Stimulated activated CD8-positive, alpha-beta memory T cell treated with anti-CD3 and anti-CD28 coated beads, Interleukin-7, amount 100 ng/mL, for 24 hours (primary cell): Measurements from ENCODE around the gene SMC4.

Experiments used
- DNase-seq: peaks from one replicate; pipeline ENCODE4 v3.0.0-alpha.2; 2020; ENCODE audit warnings: low read depth

Gene SMC4

DNA sequence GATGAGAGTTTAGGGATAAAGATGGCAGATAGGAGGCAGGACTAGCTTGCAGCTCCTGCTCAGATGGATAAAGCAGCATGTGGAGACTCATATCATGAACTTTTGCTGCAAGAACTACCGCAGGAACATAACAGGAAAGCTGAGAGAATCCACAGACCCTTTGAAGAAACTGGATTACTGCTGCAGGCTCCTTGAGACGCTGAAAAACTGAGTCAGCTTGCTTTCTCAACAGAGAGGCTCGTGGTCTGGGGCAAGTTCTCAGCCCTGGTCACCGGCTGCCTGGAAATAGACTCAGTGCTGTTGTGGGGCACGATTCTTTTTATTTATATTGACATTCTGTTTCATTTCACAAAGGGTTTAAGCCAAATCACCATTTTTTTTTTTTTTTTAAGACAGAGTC, 78.9 kb downstream of the SMC4 start:
- DNase-seq = no peak

DNA sequence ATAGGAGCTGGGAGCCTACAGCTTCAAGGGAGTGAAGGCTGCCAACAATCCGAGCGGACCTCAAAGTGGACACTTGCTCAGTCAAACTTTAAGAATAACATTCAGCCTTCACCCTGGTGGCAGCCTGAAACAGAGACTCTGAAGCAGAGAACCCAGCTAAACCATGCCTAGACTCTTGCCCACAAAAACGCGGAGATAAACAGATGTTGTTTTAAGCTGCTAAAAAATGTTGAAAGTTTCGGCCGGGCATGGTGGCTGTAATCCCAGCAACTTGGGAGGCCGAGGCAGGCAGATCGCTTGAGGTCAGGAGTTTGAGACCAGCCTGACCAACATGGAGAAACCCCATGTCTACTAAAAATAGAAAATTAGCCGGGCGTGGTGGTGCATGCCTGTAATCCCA, 79.9 kb downstream of the SMC4 start:
- DNase-seq = no peak

DNA sequence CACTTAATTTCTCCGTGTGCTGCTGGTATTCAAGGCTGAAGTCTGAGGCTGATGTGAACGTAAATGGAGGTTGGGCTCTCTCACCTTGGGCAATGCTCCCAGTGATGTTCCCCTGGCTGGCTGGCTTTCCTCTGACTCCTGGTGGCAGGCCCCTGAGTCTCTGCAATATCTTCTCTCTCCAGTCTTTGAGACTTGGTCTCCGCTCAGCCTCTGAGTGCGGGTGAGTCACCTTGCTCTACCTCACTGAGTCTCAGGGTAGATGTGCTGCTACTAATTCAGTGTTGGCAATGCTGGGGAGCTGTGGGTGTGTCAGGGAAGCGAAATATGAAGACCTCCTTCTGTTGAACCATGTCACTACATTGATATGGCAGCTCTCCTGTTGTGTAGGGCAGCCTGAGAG, 81.5 kb downstream of the SMC4 start:
- no peak for DNase-seq

DNA sequence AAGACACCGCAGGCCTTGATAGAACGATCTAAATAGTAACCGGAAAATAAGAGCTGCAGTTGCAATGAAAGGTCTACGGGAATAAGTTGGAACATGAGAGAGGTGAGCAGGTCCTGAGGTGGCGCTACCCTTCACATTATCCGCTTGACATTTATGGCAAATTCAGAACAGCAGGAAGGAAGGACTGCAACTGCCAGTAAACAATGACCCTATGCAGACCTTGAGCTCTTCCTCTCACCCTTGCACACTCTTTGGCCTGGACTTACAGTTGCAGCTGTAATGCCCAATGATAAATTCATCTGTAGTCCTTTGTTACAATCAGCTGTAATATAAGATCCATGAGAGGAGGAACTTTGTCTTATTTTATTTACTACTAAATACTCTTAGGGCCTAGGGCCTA, 82.4 kb downstream of the SMC4 start:
- DNase-seq = no peak

DNA sequence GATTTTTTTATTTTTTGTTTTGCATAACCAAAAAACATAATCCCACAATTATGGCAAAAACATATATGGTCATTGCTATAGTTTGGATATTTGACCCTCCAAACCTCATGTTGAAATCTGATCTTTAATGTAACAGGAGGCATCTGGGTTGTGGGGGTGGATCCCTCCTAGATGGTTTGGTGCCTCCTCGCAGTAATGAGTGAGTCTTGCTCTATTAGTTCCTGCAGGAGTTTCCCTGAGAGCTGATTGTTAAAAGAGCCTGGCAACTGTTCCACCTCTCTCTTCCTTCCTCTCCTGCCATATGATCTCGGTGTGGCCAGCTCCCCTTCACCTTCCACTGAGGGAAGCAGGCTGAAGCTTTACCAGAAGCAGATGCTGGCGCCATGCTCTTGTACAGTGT, 83.3 kb downstream of the SMC4 start:
- DNase-seq = no peak
